ENCODE measurements around the gene NALCN. TPM values are rescaled to one million over a fixed set of nuclear protein-coding genes. Genes with fewer than 3 reads are reported as not detected.

NALCN gene
- total RNA-seq, 3 donors from 2014 or later: 0.80 to 12.1 (median 1.6) TPM

- no peak for TF ChIP-seq CTCF (IDR thresholded peaks at IDR 0.05)
- no peak for TF ChIP-seq POLR2AphosphoS5 (IDR thresholded peaks at IDR 0.05)
- TF ChIP-seq POLR2A (IDR thresholded peaks at IDR 0.05): no peak
- intact Hi-C loops (cut with DNase I; ENCODE audit: low total_unique reads): no loop called here
Measured at GRCh38 chr13:101383595-101383994, 32.7 kb downstream of the NALCN start.

GRCh38 chr13:101382701-101383100 lies 33.6 kb downstream of the NALCN start:
- no peak overlapping the region for H3K4me3 ChIP-seq
- no peak for DNase-seq (ENCODE audit: low spot score in 2 of 2)
- no peak overlapping the region for H3K27ac ChIP-seq
- H3K9me3 ChIP-seq: no peaks in the 10 kb centered on the region
- intact Hi-C loops (cut with DNase I; ENCODE audit: low total_unique reads): no loop called here
- H3K4me1 ChIP-seq: no peaks in the 10 kb centered on the region
- H3K27me3 ChIP-seq: no peaks in the 10 kb centered on the region
- no peaks in the 10 kb centered on the region for H3K36me3 ChIP-seq
- no peak for TF ChIP-seq POLR2AphosphoS5 (IDR thresholded peaks at IDR 0.05)
- TF ChIP-seq POLR2A (IDR thresholded peaks at IDR 0.05): no peak
- no peak for TF ChIP-seq CTCF (IDR thresholded peaks at IDR 0.05)

More at GRCh38 chr13:101383595-101383994, 32.7 kb downstream of the NALCN start:
- no peak for DNase-seq (ENCODE audit: low spot score in 2 of 2)
- no peak overlapping the region for H3K4me3 ChIP-seq
- H3K27ac ChIP-seq: no peak overlapping the region
- no peaks in the 10 kb centered on the region for H3K4me1 ChIP-seq
- H3K9me3 ChIP-seq: no peaks in the 10 kb centered on the region
- no peaks in the 10 kb centered on the region for H3K36me3 ChIP-seq
- H3K27me3 ChIP-seq: no peaks in the 10 kb centered on the region

GRCh38 chr13:101382086-101382485 lies 34.2 kb downstream of the NALCN start:
- intact Hi-C loops (cut with DNase I; ENCODE audit: low total_unique reads): no loop called here
- H3K4me1 ChIP-seq: no peaks in the 10 kb centered on the region
- TF ChIP-seq POLR2A (IDR thresholded peaks at IDR 0.05) (no peak), POLR2AphosphoS5 (IDR thresholded peaks at IDR 0.05) (no peak), CTCF (IDR thresholded peaks at IDR 0.05) (no peak)
- H3K36me3 ChIP-seq: no peaks in the 10 kb centered on the region
- H3K27me3 ChIP-seq: no peaks in the 10 kb centered on the region
- DNase-seq (ENCODE audit: low spot score in 2 of 2): no peak
- no peaks in the 10 kb centered on the region for H3K9me3 ChIP-seq
- no peak overlapping the region for H3K4me3 ChIP-seq
- H3K27ac ChIP-seq: no peak overlapping the region

- Histone ChIP-seq H3K36me3 (no peaks in the 10 kb centered on the region), H3K4me3 (no peak overlapping the region), H3K27me3 (no peaks in the 10 kb centered on the region), H3K4me1 (no peaks in the 10 kb centered on the region), H3K9me3 (no peaks in the 10 kb centered on the region), H3K27ac (no peak overlapping the region)
- no peak for DNase-seq (ENCODE audit: low spot score in 2 of 2)
- no peak for TF ChIP-seq CTCF (IDR thresholded peaks at IDR 0.05)
- TF ChIP-seq POLR2A (IDR thresholded peaks at IDR 0.05): no peak
- intact Hi-C loops (cut with DNase I; ENCODE audit: low total_unique reads): no loop called here
Measured at GRCh38 chr13:101360525-101360924, 55.8 kb downstream of the NALCN start.

GRCh38 chr13:101354895-101355294 lies 61.4 kb downstream of the NALCN start:
- H3K27ac ChIP-seq: no peak overlapping the region
- H3K4me3 ChIP-seq: no peak overlapping the region
- intact Hi-C loops (cut with DNase I; ENCODE audit: low total_unique reads): no loop called here
- H3K36me3 ChIP-seq: no peaks in the 10 kb centered on the region
- no peaks in the 10 kb centered on the region for H3K27me3 ChIP-seq
- no peaks in the 10 kb centered on the region for H3K4me1 ChIP-seq
- no peak for DNase-seq (ENCODE audit: low spot score in 2 of 2)
- no peak for TF ChIP-seq CTCF (IDR thresholded peaks at IDR 0.05)
- no peak for TF ChIP-seq POLR2A (IDR thresholded peaks at IDR 0.05)
- no peak for TF ChIP-seq POLR2AphosphoS5 (IDR thresholded peaks at IDR 0.05)
- H3K9me3 ChIP-seq: no peaks in the 10 kb centered on the region
